H1 (cell line): ENCODE data around the gene PDGFB. TPM values are rescaled to one million over a fixed set of nuclear protein-coding genes. Genes with fewer than 3 reads are reported as not detected.

Experiments used
- ATF2 ChIP-seq: IDR thresholded peaks from 2 replicates; pipeline ENCODE4 v1.6.1; 2012; ENCODE audit warnings: low read length, inconsistent platforms
- BCL11A ChIP-seq, 2 experiments: IDR thresholded peaks; one replicate each; pipeline ENCODE4 v1.6.1; 2011; ENCODE audit warnings: low read depth in 2 of 2, low read length in 2 of 2, mild to moderate bottlenecking in 2 of 2
- polyA plus RNA-seq, 7 experiments: library from polyadenylated mRNA; depleted of rRNA in 3 of 7; stranded (reverse) in 5 of 7; unstranded in 2 of 7; fragments of >200 nt in 5 of 7; fragments of 200-250 nt in 2 of 7; gene quantifications; 1 replicate in 5 of 7; 2 replicates in 1 of 7; 4 replicates in 1 of 7; pipeline versions ENCODE4 v1.2.1 to v1.2.3, GENCODE V29; 2011 to 2013; ENCODE audit warnings: missing spikeins in 2 of 7, mixed read lengths in 2 of 7
- total RNA-seq: library from RNA; stranded (reverse); fragmentation: NEBNext Ultra II Directional; extraction: Animal tissue kit (Norgen Biotek cat#: 25700); gene quantifications from 2 replicates; pipeline ENCODE4 v1.2.1, GENCODE V29; 2021

PDGFB gene
- total and polyA plus RNA-seq, 2 of the 8 experiments (the other 6 are each of a cell fraction or from before 2014, with no cell fraction given): 3.9 to 8.5 TPM

- TF ChIP-seq ATF2 (no peak), BCL11A (IDR thresholded peaks at IDR 0.05; ENCODE audit: low read depth in 2 of 2, low read length in 2 of 2) (no peak)
These were observed 5.3 kb upstream of the PDGFB start (continued) for GRCh38 chr22:39250131-39250530.
